GM19328 (cell line): ENCODE measurements around the gene BRME1.

ENCODE experiments used
- ATAC-seq: cut with Tn5 transposase; IDR thresholded peaks from one replicate; pipeline ENCODE4 v1.9.1; 2021; ENCODE audit warnings: mild to moderate bottlenecking, moderate library complexity; ENCODE audit not compliant: unreplicated experiment

Gene BRME1

GRCh38 chr19:13905634-13906520, at the start of gene BRME1, which contains the start of gene CC2D1A:
Gene BRME1, minus strand, starts transcription at chr19:13906117. Its CDS starts 1,225 bp downstream, at chr19:13904892.
Gene CC2D1A, plus strand, starts transcription at chr19:13906201. Its CDS starts 241 bp downstream, at chr19:13906442.
- peak; percentile 83 for ATAC-seq

GRCh38 chr19:13954185-13954584, 48.3 kb upstream of the BRME1 start:
- no peak for ATAC-seq

GRCh38 chr19:13952931-13953531, 47.1 kb upstream of the BRME1 start:
- no peak for ATAC-seq

GRCh38 chr19:13952154-13952930, 46.4 kb upstream of the BRME1 start, which contains the start of gene DCAF15:
Gene DCAF15, plus strand, starts transcription at chr19:13952509. Its CDS starts 4 bp downstream, at chr19:13952513.
- peak; percentile 92 for ATAC-seq

- ATAC-seq = no peak
Measured at GRCh38 chr19:13951799-13952153, 45.9 kb upstream of the BRME1 start.

GRCh38 chr19:13951043-13951442, 45.1 kb upstream of the BRME1 start:
- ATAC-seq = no peak

GRCh38 chr19:13946414-13946813, 40.5 kb upstream of the BRME1 start:
- ATAC-seq = no peak

GRCh38 chr19:13942023-13942684, 36.2 kb upstream of the BRME1 start:
- no peak for ATAC-seq

GRCh38 chr19:13938301-13939064, 32.6 kb upstream of the BRME1 start, which contains the start of gene PODNL1:
Gene PODNL1, minus strand, starts transcription at chr19:13938417. Its CDS starts 236 bp downstream, at chr19:13938181.
- no peak for ATAC-seq

- no peak for ATAC-seq
Measured at GRCh38 chr19:13937479-13938300, 31.8 kb upstream of the BRME1 start.

GRCh38 chr19:13935765-13936510, 30.0 kb upstream of the BRME1 start:
- no peak for ATAC-seq

GRCh38 chr19:13934785-13935109, 28.8 kb upstream of the BRME1 start:
- no peak for ATAC-seq

- ATAC-seq = no peak
Measured at GRCh38 chr19:13932911-13933393, 27.0 kb upstream of the BRME1 start.

GRCh38 chr19:13932149-13932637, 26.3 kb upstream of the BRME1 start:
- ATAC-seq = no peak

- no peak for ATAC-seq
Measured at GRCh38 chr19:13931391-13932148, 25.7 kb upstream of the BRME1 start.

GRCh38 chr19:13930402-13930801, 24.5 kb upstream of the BRME1 start:
- ATAC-seq = no peak

GRCh38 chr19:13929956-13930355, 24.0 kb upstream of the BRME1 start:
- no peak for ATAC-seq
